Gastrocnemius medialis (tissue), 4 donors: Measurements from ENCODE around the gene VGLL4. TPM values are rescaled to one million over a fixed set of nuclear protein-coding genes. Genes with fewer than 3 reads are reported as not detected.

Experiments used
- ATAC-seq, 2 donors: fragments of 150-250 bp; one replicate each; pipeline ENCODE4 v1.9.1; 2016
- DNase-seq, 2 donors: peaks; one replicate each; pipeline ENCODE4 v3.0.0-alpha.2; 2019
- H3K27ac ChIP-seq, 4 donors: fragments of 200-600 bp; sonication (generic); 1 replicate in 1 of 4; 2 replicates in 3 of 4; pipeline ENCODE4 v1.5.1; 2016 to 2018; ENCODE audit warnings: mild to moderate bottlenecking in 2 of 4, moderate library complexity in 1 of 4
- H3K27me3 ChIP-seq, 3 donors: fragments of 200-600 bp; sonication (generic) in 2 of 3; 1 replicate in 1 of 3; 2 replicates in 2 of 3; pipeline versions ENCODE4 v1.5.1 to v1.6.0; 2016 to 2019; ENCODE audit warnings: mild to moderate bottlenecking in 1 of 3, moderate library complexity in 1 of 3
- H3K36me3 ChIP-seq, 2 donors: fragments of 200-600 bp; sonication (generic) in 1 of 2; one replicate each; pipeline ENCODE4 v1.5.1; 2017 to 2018
- H3K4me1 ChIP-seq, 2 donors: fragments of 200-600 bp; sonication (generic) in 1 of 2; one replicate each; pipeline ENCODE4 v1.5.1; 2016 to 2017; ENCODE audit warnings: mild to moderate bottlenecking in 2 of 2
- H3K4me3 ChIP-seq, 4 donors: fragments of 200-600 bp; sonication (generic) in 3 of 4; 1 replicate in 1 of 4; 2 replicates in 3 of 4; pipeline ENCODE4 v1.5.1; 2016 to 2019; ENCODE audit warnings: mild to moderate bottlenecking in 2 of 4
- H3K9me3 ChIP-seq, 3 donors: fragments of 200-600 bp; sonication (generic) in 2 of 3; 1 replicate in 1 of 3; 2 replicates in 2 of 3; pipeline ENCODE4 v1.5.1; 2016 to 2019
- CTCF ChIP-seq, 5 experiments: fragments of 450-650 bp in 3 of 5; fragments of 200-600 bp in 2 of 5; sonication (generic) in 2 of 5; IDR thresholded peaks in 4 of 5; conservative IDR thresholded peaks in 1 of 5; 1 replicate in 4 of 5; 2 replicates in 1 of 5; pipeline ENCODE4 v1.5.1; 2016 to 2019; ENCODE audit warnings: antibody characterized with exemption in 5 of 5, mild to moderate bottlenecking in 3 of 5, moderate library complexity in 3 of 5
- POLR2A ChIP-seq, 2 donors: fragments of 450-650 bp; IDR thresholded peaks; one replicate each; pipeline ENCODE4 v1.6.1; 2017; ENCODE audit warnings: antibody characterized with exemption in 2 of 2, mild to moderate bottlenecking in 2 of 2, moderate library complexity in 2 of 2
- in situ Hi-C, 4 donors: fragments of 200-750 bp; cut with MboI; loops; one replicate each; pipeline versions ENCODE4 v1.15.0 to v1.8.0; 2017; ENCODE audit warnings: low sequenced_read_pairs in 4 of 4
- intact Hi-C: fragments of 100-400 bp; cut with DNase I; formaldehyde crosslinking; loops from one replicate; pipeline ENCODE4 v1.15.1; 2023; ENCODE audit warnings: low total_unique reads
- total RNA-seq, 4 donors: library from RNA; depleted of rRNA; stranded (reverse); fragments of >200 nt; gene quantifications; one replicate each; pipeline versions ENCODE4 v1.1.0 to v1.2.3, GENCODE V29; 2016

The VGLL4 gene
- 10 to 100 TPM in 3 of 4 donors, 1 to 10 TPM in 1; 8.9 to 20.9 (median 12.8) TPM for total RNA-seq

DNA sequence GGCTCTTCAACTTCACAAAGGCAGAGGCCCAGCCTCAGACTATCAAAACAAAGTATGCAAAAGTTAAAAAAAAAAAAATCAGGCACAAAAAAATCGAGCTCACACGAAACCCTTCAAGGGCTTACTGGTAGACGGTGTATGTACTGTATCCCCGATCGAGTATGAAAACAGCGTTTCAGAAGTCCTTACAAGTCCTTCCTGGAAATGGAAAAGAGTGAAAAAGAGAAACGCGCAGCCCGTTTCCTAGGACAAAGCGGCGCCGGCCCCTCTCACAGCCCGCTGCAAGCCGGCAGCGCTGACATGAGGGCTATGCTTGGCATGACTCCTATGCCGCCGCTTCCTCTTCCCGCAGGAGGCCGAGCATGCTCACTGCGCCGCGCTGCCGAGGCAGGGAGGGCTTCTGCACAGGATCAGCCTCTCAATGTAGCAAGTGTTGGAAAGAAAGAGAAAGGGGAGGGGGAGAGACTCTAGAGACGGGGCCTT lies at the start of gene VGLL4:
VGLL4 (minus strand) TSS at position 311 of the 483 bp plus-strand sequence. CDS start 397 bp downstream, outside the sequence.
- peak; percentile 83 to 86 for DNase-seq
- Histone ChIP-seq H3K27me3 (no peaks in the 10 kb centered on the region), H3K4me3 (peak within 1 kb of the TSS; percentile 54 to 74 (median 70)), H3K4me1 (peaks cover 28 to 32% of the 10 kb centered on the region in 2 donors), H3K36me3 (no peaks in the 10 kb centered on the region), H3K27ac (peak within 1 kb of the TSS; percentile 90 to 95 (median 92)), H3K9me3 (no peaks in the 10 kb centered on the region)
- in situ Hi-C loops = no loop called here
- TF ChIP-seq POLR2A (IDR thresholded peaks at IDR 0.05) = peak; percentile 77 to 88
- peak in 3 of 5 experiments; percentile 10 to 33 (median 16) for TF ChIP-seq CTCF (IDR thresholded peaks at IDR 0.05 in 4 of 5, conservative IDR thresholded peaks at IDR 0.05 in 1 of 5)
- intact Hi-C loops = loop anchor here (1.0 to 2.0 kb wide), 3 partner anchors 135 to 263 kb away; no protein-coding TSS in a partner anchor
- peak; percentile 68 to 70 for ATAC-seq

- DNase-seq (no peak), ATAC-seq (no peak)
- no peaks in the 10 kb centered on the region for H3K9me3 ChIP-seq
- H3K36me3 ChIP-seq = no peaks in the 10 kb centered on the region
- intact Hi-C loops = no loop called here
- H3K4me1 ChIP-seq = peaks cover 0 to 5% of the 10 kb centered on the region in 2 donors
- H3K27me3 ChIP-seq = no peaks in the 10 kb centered on the region
- in situ Hi-C loops = no loop called here
- no peak overlapping the region for H3K27ac ChIP-seq
- TF ChIP-seq POLR2A (IDR thresholded peaks at IDR 0.05) (no peak), CTCF (IDR thresholded peaks at IDR 0.05 in 4 of 5, conservative IDR thresholded peaks at IDR 0.05 in 1 of 5) (no peak)
- no peak overlapping the region for H3K4me3 ChIP-seq
Observed at GRCh38 chr3:11692532-11692813, 48.8 kb upstream of the VGLL4 start.

DNA sequence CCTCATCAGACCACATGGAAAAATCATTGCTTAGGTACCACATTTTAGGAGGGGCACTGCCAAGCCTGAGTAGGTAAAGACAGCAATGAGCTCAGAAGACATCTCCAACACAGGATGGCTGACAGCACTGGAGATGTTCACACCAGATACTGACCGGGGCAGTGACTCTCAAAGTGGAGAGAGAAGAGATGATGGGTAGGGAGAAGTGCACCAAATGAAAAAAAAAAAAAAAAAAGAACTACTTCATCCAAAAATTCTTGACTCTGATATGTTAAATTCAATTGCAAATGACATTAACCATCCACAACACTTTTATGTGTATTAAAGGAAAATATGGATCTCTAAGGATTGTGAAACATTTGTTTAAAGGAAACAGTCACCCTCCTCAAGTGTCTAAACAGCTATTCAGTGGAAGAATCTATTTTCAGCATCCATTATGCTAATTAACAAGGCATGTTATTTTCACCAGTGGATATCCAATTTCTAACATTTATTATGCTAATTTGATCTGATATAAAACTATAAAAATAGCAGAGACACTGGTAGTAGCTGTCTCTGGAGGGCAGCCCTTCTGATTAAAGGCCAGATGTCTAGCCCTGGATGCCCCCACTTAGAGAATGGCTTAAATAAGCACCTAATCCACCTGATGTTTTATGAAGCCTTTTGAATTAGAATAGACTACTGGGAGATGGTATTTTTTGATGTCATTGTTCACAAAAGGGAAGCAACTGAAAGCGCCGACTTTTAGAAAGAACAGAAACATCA lies 48.2 kb upstream of the VGLL4 start:
- Histone ChIP-seq H3K9me3 (no peaks in the 10 kb centered on the region), H3K4me3 (no peak overlapping the region), H3K36me3 (no peaks in the 10 kb centered on the region), H3K27me3 (no peaks in the 10 kb centered on the region), H3K27ac (no peak overlapping the region), H3K4me1 (peaks cover 0 to 5% of the 10 kb centered on the region in 2 donors)
- TF ChIP-seq POLR2A (IDR thresholded peaks at IDR 0.05) (no peak), CTCF (IDR thresholded peaks at IDR 0.05 in 4 of 5, conservative IDR thresholded peaks at IDR 0.05 in 1 of 5) (no peak)
- ATAC-seq = no peak
- intact Hi-C loops (no loop called here), in situ Hi-C loops (no loop called here)
- no peak for DNase-seq

DNA sequence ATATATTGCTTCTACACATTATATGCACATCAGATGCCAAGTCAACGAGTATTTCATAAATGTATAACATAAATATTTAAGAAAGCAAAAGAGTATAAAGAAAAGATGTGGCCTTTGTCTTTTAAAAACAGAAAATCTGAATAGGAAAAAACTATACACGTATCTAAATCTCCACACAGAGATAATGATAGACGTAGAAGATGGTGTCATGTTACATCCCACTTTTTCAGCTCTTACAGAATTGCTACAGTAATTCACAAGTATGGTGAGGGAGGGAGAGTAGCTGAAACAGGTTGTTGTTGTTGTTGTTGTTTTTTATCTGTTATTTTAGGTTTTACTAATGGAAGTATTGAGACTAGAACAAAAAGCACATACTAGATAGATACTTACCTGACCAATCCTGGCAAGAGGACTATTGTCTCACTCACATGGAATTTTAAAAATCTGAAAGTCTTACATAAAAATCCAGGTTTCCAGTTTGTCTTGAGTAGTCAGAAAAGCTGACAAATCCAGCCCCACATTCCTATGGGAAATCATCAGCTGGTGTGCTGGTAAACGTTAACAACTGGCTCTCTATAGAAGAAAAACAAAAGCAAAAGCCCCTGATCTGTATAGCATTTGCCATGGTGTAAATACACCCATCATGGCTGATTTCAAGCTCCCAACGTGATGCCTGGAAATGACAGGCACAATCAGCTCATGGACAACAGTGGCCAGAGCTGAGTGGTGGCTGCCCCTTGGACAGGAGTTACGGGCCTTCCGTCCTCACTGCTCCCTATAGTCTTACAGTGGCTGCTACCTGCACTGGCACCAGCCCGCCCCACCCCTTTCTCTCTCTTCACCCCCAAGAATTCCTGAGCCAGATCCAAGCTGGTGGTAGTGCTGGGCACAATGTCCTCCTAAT lies 47.4 kb upstream of the VGLL4 start:
- Histone ChIP-seq H3K27me3 (no peaks in the 10 kb centered on the region), H3K4me1 (peaks cover 0 to 5% of the 10 kb centered on the region in 2 donors), H3K36me3 (no peaks in the 10 kb centered on the region), H3K4me3 (no peak overlapping the region), H3K9me3 (no peaks in the 10 kb centered on the region), H3K27ac (no peak overlapping the region)
- DNase-seq = no peak
- in situ Hi-C loops = no loop called here
- intact Hi-C loops = no loop called here
- ATAC-seq = no peak
- TF ChIP-seq CTCF (IDR thresholded peaks at IDR 0.05 in 4 of 5, conservative IDR thresholded peaks at IDR 0.05 in 1 of 5) (no peak), POLR2A (IDR thresholded peaks at IDR 0.05) (no peak)
